ENCODE results near the gene HSD17B14.

Gene HSD17B14

GRCh38 chr19:48806518-48806817 is 29.8 kb downstream of the HSD17B14 start:
- peak overlapping the region; percentile 89 for H3K27ac Mint-ChIP-seq
- peaks cover 56% of the 10 kb centered on the region for H3K4me1 Mint-ChIP-seq
- peak overlapping the region; percentile 57 for H3K4me3 Mint-ChIP-seq
- peaks cover 4% of the 10 kb centered on the region for H3K27me3 Mint-ChIP-seq (ENCODE audit: low read depth, poor library complexity)
- no peaks in the 10 kb centered on the region for H3K9me3 Mint-ChIP-seq
- no peak for TF ChIP-seq CTCF (IDR thresholded peaks at IDR 0.05)
- DNase-seq = peak; percentile 66
- peaks cover 4% of the 10 kb centered on the region for H3K36me3 Mint-ChIP-seq (ENCODE audit: low read depth)

- Mint-ChIP-seq H3K4me1 (peaks cover 54% of the 10 kb centered on the region), H3K9me3 (no peaks in the 10 kb centered on the region), H3K27me3 (ENCODE audit: low read depth, poor library complexity) (no peaks in the 10 kb centered on the region), H3K27ac (no peak overlapping the region), H3K36me3 (ENCODE audit: low read depth) (peaks cover 4% of the 10 kb centered on the region), H3K4me3 (no peak overlapping the region)
- no peak for TF ChIP-seq CTCF (IDR thresholded peaks at IDR 0.05)
- DNase-seq = no peak
Observed at GRCh38 chr19:48805452-48805851, 30.8 kb downstream of the HSD17B14 start.

GRCh38 chr19:48804496-48804895 is 31.8 kb downstream of the HSD17B14 start:
- H3K4me1 Mint-ChIP-seq = peaks cover 50% of the 10 kb centered on the region
- no peaks in the 10 kb centered on the region for H3K27me3 Mint-ChIP-seq (ENCODE audit: low read depth, poor library complexity)
- TF ChIP-seq CTCF (IDR thresholded peaks at IDR 0.05) = no peak
- no peak overlapping the region for H3K4me3 Mint-ChIP-seq
- peak overlapping the region; percentile 39 for H3K27ac Mint-ChIP-seq
- DNase-seq = no peak
- no peaks in the 10 kb centered on the region for H3K9me3 Mint-ChIP-seq
- peaks cover 9% of the 10 kb centered on the region for H3K36me3 Mint-ChIP-seq (ENCODE audit: low read depth)

- Mint-ChIP-seq H3K27ac (no peak overlapping the region), H3K4me3 (no peak overlapping the region), H3K36me3 (ENCODE audit: low read depth) (peaks cover 13% of the 10 kb centered on the region), H3K4me1 (peaks cover 47% of the 10 kb centered on the region), H3K9me3 (no peaks in the 10 kb centered on the region), H3K27me3 (ENCODE audit: low read depth, poor library complexity) (no peaks in the 10 kb centered on the region)
- no peak for DNase-seq
- no peak for TF ChIP-seq CTCF (IDR thresholded peaks at IDR 0.05)
Observed at GRCh38 chr19:48802623-48803022, 33.7 kb downstream of the HSD17B14 start.

- no peaks in the 10 kb centered on the region for H3K9me3 Mint-ChIP-seq
- DNase-seq = no peak
- no peaks in the 10 kb centered on the region for H3K27me3 Mint-ChIP-seq (ENCODE audit: low read depth, poor library complexity)
- H3K36me3 Mint-ChIP-seq (ENCODE audit: low read depth) = peaks cover 11% of the 10 kb centered on the region
- TF ChIP-seq CTCF (IDR thresholded peaks at IDR 0.05) = no peak
- H3K4me3 Mint-ChIP-seq = no peak overlapping the region
- peaks cover 36% of the 10 kb centered on the region for H3K4me1 Mint-ChIP-seq
- peak overlapping the region; percentile 68 for H3K27ac Mint-ChIP-seq
Observed at GRCh38 chr19:48799358-48800300, 36.7 kb downstream of the HSD17B14 start.

- no peak overlapping the region for H3K4me3 Mint-ChIP-seq
- no peaks in the 10 kb centered on the region for H3K27me3 Mint-ChIP-seq (ENCODE audit: low read depth, poor library complexity)
- no peaks in the 10 kb centered on the region for H3K9me3 Mint-ChIP-seq
- TF ChIP-seq CTCF (IDR thresholded peaks at IDR 0.05) = no peak
- no peak for DNase-seq
- H3K27ac Mint-ChIP-seq = peak overlapping the region; percentile 68
- peaks cover 9% of the 10 kb centered on the region for H3K36me3 Mint-ChIP-seq (ENCODE audit: low read depth)
- peaks cover 37% of the 10 kb centered on the region for H3K4me1 Mint-ChIP-seq
Observed at GRCh38 chr19:48798937-48799336, 37.4 kb downstream of the HSD17B14 start.

All from nephron progenitor cell (in vitro differentiated cells).